Hematopoietic multipotent progenitor cell treated with erythropoietin and hydrocortisone succinate and interleukin-3 and kit ligand, for 15 days (in vitro differentiated cells): Measurements from ENCODE around the gene EPHB2.

Experiments
- DNase-seq: peaks from one replicate; pipeline ENCODE4 v3.0.0-alpha.2; 2015; ENCODE audit warnings: low spot score

The EPHB2 gene

GRCh38 chr1:22801761-22802160 is 91.1 kb downstream of the EPHB2 start:
- no peak for DNase-seq

GRCh38 chr1:22803833-22804232 is 93.2 kb downstream of the EPHB2 start:
- no peak for DNase-seq

GRCh38 chr1:22804406-22804805 is 93.8 kb downstream of the EPHB2 start:
- DNase-seq: no peak

- no peak for DNase-seq
These were observed 94.5 kb downstream of the EPHB2 start for GRCh38 chr1:22804969-22805671.

GRCh38 chr1:22805672-22806038 is 95.0 kb downstream of the EPHB2 start:
- no peak for DNase-seq

- DNase-seq: no peak
These were observed 95.9 kb downstream of the EPHB2 start for GRCh38 chr1:22806584-22806983.

- no peak for DNase-seq
These were observed 96.7 kb downstream of the EPHB2 start for GRCh38 chr1:22807340-22807739.

- no peak for DNase-seq
These were observed 97.6 kb downstream of the EPHB2 start for GRCh38 chr1:22808186-22808675.

- DNase-seq: no peak
These were observed 98.2 kb downstream of the EPHB2 start for GRCh38 chr1:22808676-22809483.

GRCh38 chr1:22809783-22810182 is 99.1 kb downstream of the EPHB2 start:
- no peak for DNase-seq

- DNase-seq: no peak
These were observed 99.7 kb downstream of the EPHB2 start for GRCh38 chr1:22810378-22810777.

- no peak for DNase-seq
These were observed 101.6 kb downstream of the EPHB2 start for GRCh38 chr1:22812092-22812880.

GRCh38 chr1:22812993-22813790 is 102.6 kb downstream of the EPHB2 start:
- DNase-seq: no peak

GRCh38 chr1:22814176-22815042 is 103.8 kb downstream of the EPHB2 start:
- no peak for DNase-seq

GRCh38 chr1:22815043-22815365 is 104.4 kb downstream of the EPHB2 start:
- no peak for DNase-seq

- no peak for DNase-seq
These were observed 104.9 kb downstream of the EPHB2 start for GRCh38 chr1:22815421-22816066.

GRCh38 chr1:22816067-22816775 is 105.6 kb downstream of the EPHB2 start:
- no peak for DNase-seq

- no peak for DNase-seq
These were observed 106.2 kb downstream of the EPHB2 start for GRCh38 chr1:22816803-22817202.

- DNase-seq: no peak
These were observed 106.8 kb downstream of the EPHB2 start for GRCh38 chr1:22817462-22817861.
